GM12878 (cell line): Measurements from ENCODE around the gene ACTR8. TPM values are rescaled to one million over a fixed set of nuclear protein-coding genes. Genes with fewer than 3 reads are reported as not detected.

Experiments
- CBX5 ChIP-seq: sonication (generic); IDR thresholded peaks from 2 replicates; pipeline ENCODE4 v1.6.1; 2016; ENCODE audit warnings: low read depth, moderate library complexity, mild to moderate bottlenecking, inconsistent platforms
- DPF2 ChIP-seq: fragments of 450-650 bp; IDR thresholded peaks from 2 replicates; pipeline ENCODE4 v1.6.1; 2017; ENCODE audit warnings: mild to moderate bottlenecking
- FOXM1 ChIP-seq: IDR thresholded peaks from 2 replicates; pipeline ENCODE4 v1.6.1; 2012; ENCODE audit warnings: low read depth, mild to moderate bottlenecking, inconsistent platforms, low read length, moderate library complexity
- GABPA ChIP-seq: IDR thresholded peaks from 2 replicates; pipeline ENCODE4 v1.6.1; 2014; ENCODE audit warnings: antibody characterized with exemption, low read depth, mild to moderate bottlenecking, inconsistent platforms
- KDM1A ChIP-seq: fragments of 200-600 bp; sonication (generic); IDR thresholded peaks from 2 replicates; pipeline ENCODE4 v1.6.1; 2016; ENCODE audit warnings: borderline replicate concordance
- LARP7 ChIP-seq: fragments of 450-650 bp; IDR thresholded peaks from 2 replicates; pipeline ENCODE4 v1.6.1; 2017; ENCODE audit warnings: mild to moderate bottlenecking
- MXI1 ChIP-seq: fragments of 150-350 bp; IDR thresholded peaks from 2 replicates; pipeline ENCODE4 v1.6.1; 2011; ENCODE audit warnings: low read depth, mild to moderate bottlenecking, inconsistent platforms, low read length, improper control_type of control experiment
- NKRF ChIP-seq: fragments of 450-650 bp; conservative IDR thresholded peaks from 2 replicates; pipeline ENCODE4 v1.6.1; 2017; ENCODE audit warnings: mild to moderate bottlenecking, moderate library complexity
- SMARCA5 ChIP-seq: fragments of 450-650 bp; IDR thresholded peaks from 2 replicates; pipeline ENCODE4 v1.6.1; 2017; ENCODE audit warnings: mild to moderate bottlenecking
- SREBF1 ChIP-seq: IDR thresholded peaks from 2 replicates; pipeline ENCODE4 v1.6.1; 2012; ENCODE audit warnings: mild to moderate bottlenecking, low read length
- TARDBP ChIP-seq: IDR thresholded peaks from 2 replicates; pipeline ENCODE4 v1.6.1; 2016; ENCODE audit warnings: borderline replicate concordance
- TCF12 ChIP-seq: IDR thresholded peaks from 2 replicates; pipeline ENCODE4 v1.6.1; 2011; ENCODE audit warnings: low read depth, mild to moderate bottlenecking, low read length
- USF1 ChIP-seq: IDR thresholded peaks from 2 replicates; pipeline ENCODE4 v1.6.1; 2011; ENCODE audit warnings: borderline replicate concordance, low read depth, mild to moderate bottlenecking, moderate library complexity, mixed read lengths, low read length; ENCODE audit not compliant: insufficient read depth; ENCODE audit errors: extremely low read length
- ZBTB40 ChIP-seq: fragments of 450-650 bp; IDR thresholded peaks from 2 replicates; pipeline ENCODE4 v1.6.1; 2016; ENCODE audit warnings: mild to moderate bottlenecking, moderate library complexity, borderline replicate concordance
- ZNF217 ChIP-seq: fragments of 450-650 bp; IDR thresholded peaks from 2 replicates; pipeline ENCODE4 v1.6.1; 2017; ENCODE audit warnings: antibody characterized with exemption, mild to moderate bottlenecking
- polyA plus RNA-seq, 11 experiments: library from polyadenylated mRNA; depleted of rRNA in 4 of 11; unstranded in 6 of 11; stranded (reverse) in 5 of 11; fragments of >200 nt; fragmentation: Nextera tagmentation in 4 of 11; fragmentation: Illumina TruSeq in 1 of 11; extraction: Ambion mirVana in 4 of 11; extraction: Trizol in 1 of 11; gene quantifications; 1 replicate in 1 of 11; 2 replicates in 10 of 11; pipeline versions ENCODE4 v1.2.1 to v1.2.3, GENCODE V29; 2011 to 2016; ENCODE audit warnings: inconsistent platforms in 2 of 11, missing spikeins in 2 of 11, low read depth in 1 of 11
- total RNA-seq, 4 experiments: library from RNA; depleted of rRNA in 3 of 4; stranded (reverse); fragments of >200 nt in 3 of 4; fragmentation: Illumina TruSeq in 1 of 4; extraction: Trizol in 1 of 4; gene quantifications; 2 replicates each; pipeline versions ENCODE4 v1.2.1 to v1.2.3, GENCODE V29; 2013 to 2021
- TF ChIP-seq, protein P1 (sequence below): fragments of 450-650 bp; IDR thresholded peaks from 2 replicates; pipeline ENCODE4 v1.6.1; 2017; ENCODE audit warnings: mild to moderate bottlenecking
- TF ChIP-seq, protein P2 (sequence below): fragments of 450-650 bp; IDR thresholded peaks from 2 replicates; pipeline ENCODE4 v1.6.1; 2017; ENCODE audit warnings: mild to moderate bottlenecking, low read depth, inconsistent platforms; ENCODE audit not compliant: poor library complexity, severe bottlenecking

Gene ACTR8
- total and polyA plus RNA-seq, 10 of the 15 experiments (the other 5 are each of a cell fraction or from before 2014, with no cell fraction given): 5.3 to 35.7 (median 26.4) TPM

- TF ChIP-seq ZBTB40: no peak
- TF ChIP-seq LARP7: peak; percentile 80; the same call in 1 of the 2 replicates
- TF ChIP-seq ZNF217: peak; percentile 59; the same call in 1 of the 2 replicates
- no peak for TF ChIP-seq GABPA
- peak; percentile 89 for TF ChIP-seq DPF2
- TF ChIP-seq, protein P1, sequence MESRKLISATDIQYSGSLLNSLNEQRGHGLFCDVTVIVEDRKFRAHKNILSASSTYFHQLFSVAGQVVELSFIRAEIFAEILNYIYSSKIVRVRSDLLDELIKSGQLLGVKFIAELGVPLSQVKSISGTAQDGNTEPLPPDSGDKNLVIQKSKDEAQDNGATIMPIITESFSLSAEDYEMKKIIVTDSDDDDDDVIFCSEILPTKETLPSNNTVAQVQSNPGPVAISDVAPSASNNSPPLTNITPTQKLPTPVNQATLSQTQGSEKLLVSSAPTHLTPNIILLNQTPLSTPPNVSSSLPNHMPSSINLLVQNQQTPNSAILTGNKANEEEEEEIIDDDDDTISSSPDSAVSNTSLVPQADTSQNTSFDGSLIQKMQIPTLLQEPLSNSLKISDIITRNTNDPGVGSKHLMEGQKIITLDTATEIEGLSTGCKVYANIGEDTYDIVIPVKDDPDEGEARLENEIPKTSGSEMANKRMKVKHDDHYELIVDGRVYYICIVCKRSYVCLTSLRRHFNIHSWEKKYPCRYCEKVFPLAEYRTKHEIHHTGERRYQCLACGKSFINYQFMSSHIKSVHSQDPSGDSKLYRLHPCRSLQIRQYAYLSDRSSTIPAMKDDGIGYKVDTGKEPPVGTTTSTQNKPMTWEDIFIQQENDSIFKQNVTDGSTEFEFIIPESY: no peak
- TF ChIP-seq SREBF1: no peak
- no peak for TF ChIP-seq TARDBP
- no peak for TF ChIP-seq FOXM1
- no peak for TF ChIP-seq KDM1A
- TF ChIP-seq SMARCA5: no peak
- TF ChIP-seq CBX5: no peak
- no peak for TF ChIP-seq USF1
- TF ChIP-seq TCF12: 0 out of 2 replicates have a peak, but pooled peaks have one; percentile 55
- TF ChIP-seq NKRF: peak; percentile 68; the same call in 1 of the 2 replicates
- TF ChIP-seq, protein P2, sequence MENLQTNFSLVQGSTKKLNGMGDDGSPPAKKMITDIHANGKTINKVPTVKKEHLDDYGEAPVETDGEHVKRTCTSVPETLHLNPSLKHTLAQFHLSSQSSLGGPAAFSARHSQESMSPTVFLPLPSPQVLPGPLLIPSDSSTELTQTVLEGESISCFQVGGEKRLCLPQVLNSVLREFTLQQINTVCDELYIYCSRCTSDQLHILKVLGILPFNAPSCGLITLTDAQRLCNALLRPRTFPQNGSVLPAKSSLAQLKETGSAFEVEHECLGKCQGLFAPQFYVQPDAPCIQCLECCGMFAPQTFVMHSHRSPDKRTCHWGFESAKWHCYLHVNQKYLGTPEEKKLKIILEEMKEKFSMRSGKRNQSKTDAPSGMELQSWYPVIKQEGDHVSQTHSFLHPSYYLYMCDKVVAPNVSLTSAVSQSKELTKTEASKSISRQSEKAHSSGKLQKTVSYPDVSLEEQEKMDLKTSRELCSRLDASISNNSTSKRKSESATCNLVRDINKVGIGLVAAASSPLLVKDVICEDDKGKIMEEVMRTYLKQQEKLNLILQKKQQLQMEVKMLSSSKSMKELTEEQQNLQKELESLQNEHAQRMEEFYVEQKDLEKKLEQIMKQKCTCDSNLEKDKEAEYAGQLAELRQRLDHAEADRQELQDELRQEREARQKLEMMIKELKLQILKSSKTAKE: no peak
- peak; percentile 61; the same call in 1 of the 2 replicates for TF ChIP-seq MXI1
These were observed 35.7 kb downstream of the ACTR8 start, which contains the start of the genes CHDH and IL17RB (continued) for GRCh38 chr3:53846134-53846850.
